Stimulated activated CD4-positive, alpha-beta T cell treated with anti-CD3 and anti-CD28 coated beads, Interleukin-1b, Interleukin-23, amount 100 ng/mL, for 4 hours (primary cell): ENCODE measurements around the gene PIP5K1B.

Experiments used
- DNase-seq, 2 donors: peaks; one replicate each; pipeline ENCODE4 v3.0.0-alpha.2; 2020; ENCODE audit warnings: low read depth in 2 of 2

Gene PIP5K1B

GRCh38 chr9:68951879-68952659 lies 247.0 kb downstream of the PIP5K1B start:
- DNase-seq = no peak

GRCh38 chr9:68953771-68954170 lies 248.7 kb downstream of the PIP5K1B start:
- no peak for DNase-seq

DNA sequence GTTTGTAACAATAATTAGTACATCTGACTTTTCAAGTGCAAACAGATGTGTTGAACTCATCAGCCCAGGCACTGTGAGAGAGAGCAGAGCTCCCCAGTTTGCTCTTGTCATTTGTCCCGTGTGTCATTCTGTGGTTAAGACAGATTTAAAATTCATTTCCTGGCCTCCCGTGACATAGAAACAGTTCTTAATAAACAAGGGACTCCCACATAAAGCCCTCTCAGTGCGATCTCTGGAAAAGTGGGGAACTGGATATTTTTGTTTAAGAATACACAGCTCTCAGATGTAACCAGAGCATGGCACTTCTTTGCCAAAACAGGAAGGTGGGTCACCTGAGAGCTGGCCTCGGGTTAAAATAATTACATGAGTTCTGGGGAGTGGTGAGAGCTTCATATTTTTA lies 250.3 kb downstream of the PIP5K1B start:
- no peak for DNase-seq

DNA sequence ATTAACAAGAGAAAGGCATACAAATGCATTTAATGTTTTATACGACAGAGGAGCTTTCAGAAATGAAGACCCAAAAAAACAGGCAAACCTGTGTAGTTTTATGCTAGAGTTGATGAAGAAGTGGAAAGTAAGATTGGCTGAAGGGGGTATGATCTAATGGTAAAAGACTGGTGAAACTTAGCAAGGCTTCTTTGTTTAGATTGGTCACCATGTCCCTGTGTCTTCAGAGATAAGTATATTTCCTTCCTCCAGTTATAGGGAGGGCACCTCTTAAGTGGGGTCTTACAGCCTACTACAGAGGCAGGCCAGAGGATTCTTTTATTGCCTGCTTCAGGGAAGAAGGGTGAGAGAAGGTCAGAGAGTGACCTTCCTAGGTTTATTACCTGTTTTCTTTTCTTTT lies 252.4 kb downstream of the PIP5K1B start:
- no peak for DNase-seq

DNA sequence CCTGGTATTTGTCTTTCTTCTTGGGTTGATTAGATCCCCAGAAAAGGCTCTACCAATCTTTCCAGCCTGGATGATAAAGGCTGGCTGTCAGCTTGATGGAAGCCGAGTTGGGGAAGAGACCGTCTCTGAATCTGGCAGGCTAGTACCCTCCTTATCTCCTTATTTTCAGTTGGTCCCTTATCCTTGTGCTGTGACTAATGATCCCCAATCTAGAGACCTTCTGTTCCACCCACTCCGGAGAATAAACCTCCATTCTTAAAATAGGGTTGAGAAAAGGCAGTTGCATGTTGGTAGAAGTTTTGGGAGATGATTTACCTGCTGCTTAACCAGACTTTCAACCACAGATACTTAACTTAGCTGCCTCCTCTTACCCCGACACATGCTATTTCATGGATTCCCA lies 256.5 kb downstream of the PIP5K1B start:
- DNase-seq = no peak

DNA sequence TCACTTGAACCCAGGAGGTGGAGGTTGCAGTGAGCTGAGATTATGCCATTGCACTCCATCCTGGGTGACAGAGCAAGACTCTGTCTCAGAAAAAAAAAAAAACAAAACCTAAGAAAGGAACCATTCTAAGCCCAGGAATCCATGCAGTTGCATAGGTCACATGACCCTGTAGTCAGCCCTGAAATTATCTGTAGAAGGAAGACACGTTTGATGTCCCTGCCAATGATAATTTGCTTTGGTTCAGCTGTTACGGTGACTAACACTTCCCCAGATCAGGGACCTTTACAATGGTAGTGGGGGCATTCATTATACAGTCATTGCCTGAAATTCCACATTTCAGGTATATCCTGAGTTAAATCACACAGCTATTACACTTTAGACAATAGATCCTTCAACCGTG lies 258.4 kb downstream of the PIP5K1B start:
- DNase-seq = no peak

DNA sequence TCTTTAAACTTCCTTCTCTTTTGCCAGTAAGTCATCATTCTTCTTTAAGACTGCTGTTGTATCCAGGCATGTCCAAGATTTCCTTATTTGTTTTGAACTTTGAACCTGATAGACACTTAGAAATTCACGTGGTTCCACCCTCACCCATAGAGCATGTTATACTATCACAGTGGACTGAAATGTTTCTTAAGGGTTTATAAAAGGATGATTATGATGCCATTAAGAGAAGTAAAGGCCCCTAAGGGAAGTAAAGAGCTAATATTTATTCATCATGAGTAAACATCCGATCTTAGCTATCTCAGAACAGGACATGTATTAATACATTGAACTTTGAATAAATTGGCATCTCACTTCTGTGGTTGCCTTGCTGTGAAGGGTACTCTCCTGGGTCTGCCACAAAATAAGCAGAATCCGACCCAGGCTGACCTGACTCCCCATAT lies 259.1 kb downstream of the PIP5K1B start:
- no peak for DNase-seq

- no peak for DNase-seq
Measured at GRCh38 chr9:68964765-68965164, 259.7 kb downstream of the PIP5K1B start.

DNA sequence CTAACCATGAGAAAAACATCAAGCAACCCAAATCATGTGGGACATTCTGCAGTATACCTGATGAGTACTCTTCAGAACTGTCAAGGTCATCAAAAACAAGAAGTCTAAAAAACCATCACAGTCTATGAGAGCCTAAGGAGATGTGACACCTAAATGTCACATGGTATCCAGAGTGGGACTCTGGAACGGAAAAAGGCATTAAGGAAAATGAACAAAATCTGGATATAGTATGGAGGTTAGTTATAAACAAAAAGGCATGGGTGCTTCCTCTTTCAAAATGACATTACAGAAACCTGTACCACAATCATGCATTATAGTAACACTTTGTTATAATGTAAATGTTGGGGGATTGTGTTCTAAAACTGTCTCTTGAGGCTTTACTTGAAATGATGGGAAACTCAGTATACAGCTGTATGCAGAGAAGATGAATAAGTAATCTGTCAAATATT lies 261.5 kb downstream of the PIP5K1B start:
- DNase-seq = no peak

- DNase-seq = no peak
Measured at GRCh38 chr9:68967800-68968199, 262.8 kb downstream of the PIP5K1B start.

GRCh38 chr9:68969538-68969937 lies 264.5 kb downstream of the PIP5K1B start:
- DNase-seq = no peak

DNA sequence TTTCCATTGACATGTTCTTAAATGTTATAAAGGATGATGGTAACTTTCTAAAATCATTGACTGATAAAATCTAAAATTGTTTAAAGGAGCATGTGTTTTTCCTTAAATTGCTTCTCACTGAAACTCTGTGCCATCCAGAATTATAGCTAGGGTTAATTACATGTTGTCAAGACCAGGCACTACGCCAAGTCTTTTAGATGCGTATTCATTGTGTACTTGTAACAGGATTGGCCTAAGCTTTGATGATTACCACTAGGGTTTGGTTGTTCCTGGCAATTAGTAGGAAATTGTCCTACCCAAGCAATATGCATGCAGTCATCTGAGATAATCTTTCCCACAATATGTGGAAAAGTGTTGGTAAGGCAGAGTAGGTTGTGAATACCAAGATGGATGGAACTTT lies 265.1 kb downstream of the PIP5K1B start:
- DNase-seq = no peak

DNA sequence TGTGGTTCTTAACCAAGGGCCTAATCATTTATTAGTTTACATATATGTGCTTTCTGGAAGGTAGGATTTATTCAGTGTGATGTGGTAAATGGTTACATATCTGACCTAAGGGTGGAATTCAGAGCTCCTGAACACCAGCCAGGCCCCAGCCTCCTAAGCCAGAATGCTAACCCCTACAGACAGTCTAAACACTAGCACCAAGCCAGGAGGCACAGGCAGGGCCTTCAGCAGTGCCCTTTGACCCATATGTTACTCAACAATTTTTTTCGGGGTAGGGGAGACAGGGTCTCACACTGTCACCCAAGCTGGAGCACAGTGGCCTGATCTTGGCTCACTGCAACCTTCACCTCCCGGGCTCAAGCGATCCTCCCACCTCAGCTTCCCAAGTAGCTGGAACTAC lies 268.6 kb downstream of the PIP5K1B start:
- DNase-seq = no peak

- no peak for DNase-seq
Measured at GRCh38 chr9:68974431-68974830, 269.4 kb downstream of the PIP5K1B start.

GRCh38 chr9:68974901-68975300 lies 269.9 kb downstream of the PIP5K1B start:
- DNase-seq = no peak

DNA sequence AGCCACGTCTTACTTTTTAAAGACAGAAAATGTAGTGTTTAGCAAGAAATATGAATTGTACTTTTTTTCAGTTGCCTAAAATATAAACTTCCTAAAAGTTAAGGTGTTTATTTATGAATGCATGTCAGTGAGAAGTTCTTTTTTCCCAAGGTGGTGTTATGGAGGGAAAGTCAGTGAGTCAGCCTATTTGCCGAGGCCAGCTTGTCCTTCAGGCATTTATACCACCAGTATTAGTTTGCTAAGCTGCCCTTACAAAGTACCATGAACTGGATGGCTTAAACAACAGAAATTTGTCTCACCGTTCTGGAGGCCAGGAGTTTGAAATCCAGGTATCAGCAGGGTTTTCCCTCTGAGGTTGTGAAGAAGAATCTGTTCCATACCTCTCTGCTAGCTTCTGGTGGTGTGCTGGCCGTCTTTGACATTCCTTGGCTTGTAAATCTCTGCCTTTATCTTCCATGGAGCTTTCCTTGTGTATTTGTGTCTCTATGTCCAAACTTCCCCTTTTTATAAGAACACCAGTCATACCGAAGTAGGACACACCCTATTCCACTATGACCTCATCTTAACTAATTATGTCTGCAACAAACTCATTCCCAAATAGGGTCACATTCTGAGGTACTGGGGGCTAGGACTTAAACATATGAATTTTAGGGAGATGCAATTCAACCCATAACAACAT lies 270.5 kb downstream of the PIP5K1B start:
- no peak for DNase-seq

DNA sequence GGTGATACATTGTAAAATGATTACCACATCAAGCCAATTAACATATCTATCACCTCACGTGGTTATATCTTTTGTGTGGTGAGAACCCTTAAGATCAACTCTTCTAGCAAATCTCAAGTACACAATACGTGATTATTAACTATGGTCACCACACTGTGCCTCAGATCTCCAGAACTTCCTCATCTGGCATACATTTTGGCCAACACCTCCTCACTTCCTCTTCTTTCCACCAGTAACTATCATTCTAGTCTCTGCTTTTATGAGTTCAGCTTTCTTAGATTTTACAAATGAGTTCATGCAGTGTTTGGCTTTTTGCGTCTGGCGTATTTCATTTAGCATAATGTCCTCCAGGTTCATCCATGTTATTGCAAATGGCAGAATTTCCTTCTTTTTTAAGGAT lies 273.0 kb downstream of the PIP5K1B start:
- no peak for DNase-seq

DNA sequence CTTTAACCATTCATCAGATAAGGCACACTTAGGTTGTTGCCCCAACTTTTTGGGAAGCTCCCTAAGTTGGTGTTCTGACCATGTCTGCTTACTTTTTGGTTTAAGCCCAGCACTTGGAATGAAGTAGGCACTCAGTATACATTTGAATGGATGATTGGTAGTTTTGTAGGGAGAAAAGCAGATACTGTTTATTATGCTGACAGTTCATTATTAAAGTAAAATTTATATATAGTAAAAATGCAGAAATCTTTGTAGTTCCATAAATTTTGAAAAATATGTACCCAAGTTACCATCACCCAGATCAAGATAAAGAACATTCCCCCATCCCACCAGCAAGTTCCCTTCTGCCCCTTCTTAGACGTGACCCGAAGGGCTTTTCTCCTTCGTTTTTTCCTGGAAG lies 273.5 kb downstream of the PIP5K1B start:
- no peak for DNase-seq

DNA sequence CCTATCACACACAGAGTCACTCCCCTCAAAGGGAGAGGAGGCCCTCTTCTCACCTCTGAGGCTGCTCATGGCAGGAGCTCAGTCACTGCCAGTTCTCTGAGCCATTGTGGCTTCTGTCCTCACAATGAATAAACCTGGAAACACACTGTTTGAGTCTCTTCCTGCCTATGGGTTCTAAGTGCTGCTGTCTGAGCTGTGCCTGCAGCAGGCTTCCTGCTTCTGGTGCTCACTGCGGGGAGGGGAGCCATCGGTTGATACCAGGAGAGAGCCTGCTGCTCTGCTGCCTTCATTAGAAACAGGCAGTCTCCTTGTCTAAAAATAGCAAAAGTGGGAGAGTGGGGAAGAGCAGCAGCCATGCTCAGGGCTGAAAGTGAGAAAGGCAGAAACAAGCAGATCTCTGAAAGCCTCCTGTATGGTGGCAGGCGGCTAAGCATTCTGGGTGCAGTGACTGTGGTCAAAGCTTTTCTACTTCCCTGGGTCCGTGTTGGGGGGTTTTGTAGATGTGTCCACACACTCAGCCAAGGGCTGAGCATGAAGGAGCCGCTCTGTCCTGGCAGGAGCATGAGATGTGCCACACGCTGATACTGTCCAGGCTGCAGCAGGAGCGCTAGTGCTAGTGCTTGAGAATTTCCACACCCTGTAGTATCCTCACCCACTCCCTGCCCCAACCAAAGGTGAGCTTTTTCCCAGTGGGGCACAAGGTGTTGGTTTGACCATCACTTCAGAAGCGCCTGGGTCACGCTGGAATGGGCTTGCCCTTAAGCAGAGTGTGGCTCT lies 274.7 kb downstream of the PIP5K1B start:
- DNase-seq = no peak

GRCh38 chr9:68980341-68980914 lies 275.4 kb downstream of the PIP5K1B start:
- no peak for DNase-seq

- no peak for DNase-seq
Measured at GRCh38 chr9:68981789-68982188, 276.7 kb downstream of the PIP5K1B start.

DNA sequence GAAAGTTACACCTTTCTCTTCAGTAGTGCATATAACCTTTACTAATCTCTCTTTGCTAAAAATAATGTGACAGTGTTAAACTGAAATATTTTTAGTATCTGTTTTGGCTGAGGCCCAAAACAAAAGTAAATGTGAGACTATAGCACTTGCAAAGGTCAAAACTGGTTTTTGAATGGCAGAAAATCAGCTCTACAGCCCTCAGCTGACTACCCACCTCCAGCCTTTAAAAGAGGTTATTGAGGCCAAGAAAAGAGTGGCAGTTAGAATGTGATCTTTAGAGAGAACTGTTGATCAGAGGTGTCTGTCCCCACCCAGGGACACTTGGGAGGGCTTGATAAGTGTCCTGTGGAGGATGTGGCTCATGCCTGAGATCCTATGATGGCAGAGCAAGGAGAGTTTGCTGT lies 278.0 kb downstream of the PIP5K1B start:
- DNase-seq = no peak
